ENCODE data around the gene PTPRM. TPM values are rescaled to one million over a fixed set of nuclear protein-coding genes. Genes with fewer than 3 reads are reported as not detected.

Gene PTPRM
- total and polyA plus RNA-seq, 3 donors from 2014 or later, result 76.4 to 101 (median 94.6) TPM

DNA sequence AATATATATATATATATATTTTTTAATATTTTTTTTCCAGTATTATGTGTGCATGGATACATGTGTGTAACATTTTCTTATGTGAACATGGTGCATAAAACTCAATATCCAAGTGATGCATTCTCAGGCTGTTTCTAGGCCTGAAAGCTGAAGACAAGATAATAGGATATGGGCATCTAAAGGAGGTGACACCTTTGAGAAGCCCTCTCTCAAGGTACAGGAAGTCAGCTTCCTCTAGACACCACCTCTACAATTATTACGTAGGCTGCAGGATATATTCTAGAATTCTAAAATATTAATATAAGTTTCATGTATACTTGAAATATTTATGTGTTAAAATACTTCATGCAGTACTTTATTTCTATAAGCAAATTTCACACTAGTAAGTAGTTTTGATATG is 327.5 kb downstream of the PTPRM start:
- Histone ChIP-seq H3K9me3 (no peaks in the 10 kb centered on the region), H3K36me3 (ENCODE audit: low read depth, missing control alignments) (no peaks in the 10 kb centered on the region), H3K27me3 (no peaks in the 10 kb centered on the region), H3K4me3 (no peak overlapping the region), H3K4me1 (no peaks in the 10 kb centered on the region), H3K27ac (no peak overlapping the region)
- intact Hi-C loops (cut with DNase I; ENCODE audit: low total_unique reads), result no loop called here
- DNase-seq, result no peak
- 86 to 98% methylated on average over 1 of the region's 1 CpG for WGBS, 2 donors
- TF ChIP-seq, protein P1, sequence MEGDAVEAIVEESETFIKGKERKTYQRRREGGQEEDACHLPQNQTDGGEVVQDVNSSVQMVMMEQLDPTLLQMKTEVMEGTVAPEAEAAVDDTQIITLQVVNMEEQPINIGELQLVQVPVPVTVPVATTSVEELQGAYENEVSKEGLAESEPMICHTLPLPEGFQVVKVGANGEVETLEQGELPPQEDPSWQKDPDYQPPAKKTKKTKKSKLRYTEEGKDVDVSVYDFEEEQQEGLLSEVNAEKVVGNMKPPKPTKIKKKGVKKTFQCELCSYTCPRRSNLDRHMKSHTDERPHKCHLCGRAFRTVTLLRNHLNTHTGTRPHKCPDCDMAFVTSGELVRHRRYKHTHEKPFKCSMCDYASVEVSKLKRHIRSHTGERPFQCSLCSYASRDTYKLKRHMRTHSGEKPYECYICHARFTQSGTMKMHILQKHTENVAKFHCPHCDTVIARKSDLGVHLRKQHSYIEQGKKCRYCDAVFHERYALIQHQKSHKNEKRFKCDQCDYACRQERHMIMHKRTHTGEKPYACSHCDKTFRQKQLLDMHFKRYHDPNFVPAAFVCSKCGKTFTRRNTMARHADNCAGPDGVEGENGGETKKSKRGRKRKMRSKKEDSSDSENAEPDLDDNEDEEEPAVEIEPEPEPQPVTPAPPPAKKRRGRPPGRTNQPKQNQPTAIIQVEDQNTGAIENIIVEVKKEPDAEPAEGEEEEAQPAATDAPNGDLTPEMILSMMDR (IDR thresholded peaks at IDR 0.05), result no peak
- no peak for TF ChIP-seq POLR2A (IDR thresholded peaks at IDR 0.05)

DNA sequence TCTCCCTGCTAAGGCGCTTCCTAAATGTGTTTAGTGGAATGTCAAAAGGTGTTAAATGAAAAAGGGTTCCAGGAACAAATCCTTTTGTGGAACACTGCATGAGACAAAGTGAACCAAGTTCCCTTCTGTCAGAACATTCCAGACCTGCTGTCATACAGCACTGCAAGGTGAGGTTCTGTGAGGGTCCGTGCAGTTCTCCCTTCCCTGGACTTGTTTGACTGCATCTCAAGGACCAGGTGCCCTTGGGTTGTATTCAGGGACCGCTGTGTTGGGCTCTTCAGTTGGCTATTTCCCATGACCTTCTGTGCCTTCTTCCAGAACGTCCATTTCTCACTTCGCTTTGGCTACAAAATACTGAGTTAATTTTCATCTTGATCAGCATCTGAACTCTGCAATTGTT is 328.2 kb downstream of the PTPRM start:
- no peaks in the 10 kb centered on the region for H3K27me3 ChIP-seq
- TF ChIP-seq POLR2A (IDR thresholded peaks at IDR 0.05), result no peak
- TF ChIP-seq, protein P1 (IDR thresholded peaks at IDR 0.05), result no peak
- no peaks in the 10 kb centered on the region for H3K9me3 ChIP-seq
- H3K4me1 ChIP-seq, result no peaks in the 10 kb centered on the region
- no peak overlapping the region for H3K27ac ChIP-seq
- intact Hi-C loops (cut with DNase I; ENCODE audit: low total_unique reads), result no loop called here
- H3K36me3 ChIP-seq (ENCODE audit: low read depth, missing control alignments), result no peaks in the 10 kb centered on the region
- no peak overlapping the region for H3K4me3 ChIP-seq
- 73 to 88% methylated on average over 5 of the region's 5 CpGs for WGBS, 2 donors
- no peak for DNase-seq

DNA sequence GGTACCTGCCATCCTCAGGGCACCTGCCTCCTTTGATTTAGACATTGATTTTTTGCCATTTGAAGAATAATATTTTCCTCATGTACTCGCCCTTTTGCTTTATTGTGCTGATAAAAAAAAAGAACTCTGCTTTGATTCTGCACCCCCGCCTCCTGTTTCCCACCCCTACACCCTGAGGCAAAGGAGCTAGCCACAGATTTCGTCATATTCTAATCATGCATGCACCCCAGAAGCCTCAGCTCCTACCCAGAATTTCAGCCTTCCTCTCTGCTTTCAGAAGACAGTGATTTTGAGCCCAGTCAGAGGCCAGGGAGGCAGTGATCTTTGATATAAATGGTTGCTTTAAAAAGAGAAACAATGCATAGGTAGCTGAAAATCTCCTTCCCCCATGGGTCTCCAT is 329.0 kb downstream of the PTPRM start:
- H3K27ac ChIP-seq, result no peak overlapping the region
- no peak for DNase-seq

DNA sequence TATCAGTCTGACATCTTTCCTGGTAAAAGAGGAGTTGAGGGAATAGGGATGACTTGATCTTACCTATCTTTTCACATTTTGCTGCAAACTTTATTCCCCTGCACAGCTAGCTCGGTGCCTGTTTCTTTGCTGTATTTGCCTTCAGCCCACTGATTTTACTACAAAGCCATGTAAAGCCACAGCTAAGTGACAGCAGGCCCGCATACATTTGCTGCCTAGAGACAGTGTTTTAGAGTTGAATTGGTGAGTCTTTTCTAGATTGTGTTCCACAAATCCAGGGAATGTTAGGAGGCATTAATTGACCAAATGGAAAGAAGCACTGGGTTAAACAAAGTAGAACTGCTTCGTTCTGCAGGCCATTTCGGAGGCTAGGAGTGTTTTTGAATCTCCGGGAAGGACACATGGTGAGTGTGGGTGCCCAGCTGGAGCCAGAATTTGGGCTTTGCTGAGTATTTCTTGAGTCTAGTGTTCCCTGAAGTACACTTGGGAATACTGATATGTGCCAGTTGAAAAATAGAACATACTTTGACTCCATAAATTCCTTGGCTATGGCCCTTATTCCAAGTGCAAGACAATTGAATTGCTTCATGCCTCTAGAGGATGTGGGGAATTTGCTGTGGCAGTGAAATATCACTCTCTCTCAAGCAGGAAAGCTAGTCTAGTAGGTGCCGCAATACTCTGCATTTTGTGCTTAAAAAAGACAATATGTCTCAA is 329.8 kb downstream of the PTPRM start:
- TF ChIP-seq POLR2A (IDR thresholded peaks at IDR 0.05), result no peak
- TF ChIP-seq, protein P1 (IDR thresholded peaks at IDR 0.05), result no peak
- Histone ChIP-seq H3K9me3 (no peaks in the 10 kb centered on the region), H3K27me3 (no peaks in the 10 kb centered on the region), H3K4me3 (no peak overlapping the region), H3K27ac (no peak overlapping the region), H3K36me3 (ENCODE audit: low read depth, missing control alignments) (no peaks in the 10 kb centered on the region), H3K4me1 (no peaks in the 10 kb centered on the region)
- intact Hi-C loops (cut with DNase I; ENCODE audit: low total_unique reads), result no loop called here
- 72 to 82% methylated on average over 6 of the region's 6 CpGs for WGBS, 2 donors
- DNase-seq, result no peak

More for the DNA sequence above, 329.0 kb downstream of the PTPRM start:
- H3K4me1 ChIP-seq, result no peaks in the 10 kb centered on the region
- H3K36me3 ChIP-seq (ENCODE audit: low read depth, missing control alignments), result no peaks in the 10 kb centered on the region
- TF ChIP-seq, protein P1 (IDR thresholded peaks at IDR 0.05), result no peak
- no peak for TF ChIP-seq POLR2A (IDR thresholded peaks at IDR 0.05)
- H3K9me3 ChIP-seq, result no peaks in the 10 kb centered on the region
- 92% methylated on average over 3 of the region's 3 CpGs for WGBS, 2 donors
- H3K27me3 ChIP-seq, result no peaks in the 10 kb centered on the region
- no peak overlapping the region for H3K4me3 ChIP-seq
- intact Hi-C loops (cut with DNase I; ENCODE audit: low total_unique reads), result no loop called here

DNA sequence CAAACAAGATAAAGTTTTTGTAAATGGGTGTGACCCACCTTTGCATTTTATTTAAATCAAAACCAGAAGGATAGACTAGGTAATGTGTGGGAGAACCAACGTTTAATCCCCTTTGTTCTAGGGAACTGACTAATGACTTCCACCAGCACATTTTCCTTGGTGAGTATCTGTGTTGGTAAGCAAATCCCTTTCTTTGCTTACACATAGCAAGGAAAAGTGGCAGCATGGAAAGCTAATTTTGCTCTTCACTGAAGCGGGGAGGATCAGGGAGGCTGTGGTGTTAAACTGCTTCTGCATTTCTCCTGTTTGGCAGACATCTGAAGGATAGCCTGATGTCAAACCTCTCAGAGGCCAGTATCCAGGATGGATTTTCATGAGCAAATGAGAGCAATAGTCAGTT is 331.1 kb downstream of the PTPRM start:
- H3K27me3 ChIP-seq, result no peaks in the 10 kb centered on the region
- H3K4me1 ChIP-seq, result no peaks in the 10 kb centered on the region
- DNase-seq, result no peak
- TF ChIP-seq, protein P1 (IDR thresholded peaks at IDR 0.05), result no peak
- no peak for TF ChIP-seq POLR2A (IDR thresholded peaks at IDR 0.05)
- H3K27ac ChIP-seq, result no peak overlapping the region
- intact Hi-C loops (cut with DNase I; ENCODE audit: low total_unique reads), result no loop called here
- WGBS, 2 donors, result 80 to 86% methylated on average over 2 of the region's 2 CpGs
- no peaks in the 10 kb centered on the region for H3K9me3 ChIP-seq
- H3K4me3 ChIP-seq, result no peak overlapping the region
- no peaks in the 10 kb centered on the region for H3K36me3 ChIP-seq (ENCODE audit: low read depth, missing control alignments)
